ENCODE data around the gene CFAP53. TPM values are rescaled to one million over a fixed set of nuclear protein-coding genes. Genes with fewer than 3 reads are reported as not detected.

Gene CFAP53
- total and polyA plus RNA-seq, 8 donors = 0.20 to 6.3 (median 3.5) TPM

- peaks cover 41 to 80% of the 10 kb centered on the region in 2 donors for H3K27me3 ChIP-seq
- intact Hi-C loops (cut with DNase I) = no loop called here
Measured at GRCh38 chr18:50196261-50196660, 70.0 kb downstream of the CFAP53 start.

GRCh38 chr18:50195689-50196088 is 70.6 kb downstream of the CFAP53 start:
- H3K4me3 ChIP-seq = no peak overlapping the region
- no peak for TF ChIP-seq CTCF (IDR thresholded peaks at IDR 0.05)
- peak; percentile 5 for ATAC-seq
- peaks cover 0 to 7% of the 10 kb centered on the region in 2 donors for H3K4me1 ChIP-seq
- no peak for DNase-seq
- no peaks in the 10 kb centered on the region for H3K36me3 ChIP-seq
- H3K9me3 ChIP-seq = peaks cover 0 to 2% of the 10 kb centered on the region in 2 donors
- intact Hi-C loops (cut with DNase I) = no loop called here
- H3K27ac ChIP-seq = no peak overlapping the region
- H3K27me3 ChIP-seq = peaks cover 41 to 85% of the 10 kb centered on the region in 2 donors

More at GRCh38 chr18:50196261-50196660, 70.0 kb downstream of the CFAP53 start:
- no peak for TF ChIP-seq CTCF (IDR thresholded peaks at IDR 0.05)
- DNase-seq (no peak), ATAC-seq (no peak)
- peaks cover 0 to 7% of the 10 kb centered on the region in 2 donors for H3K4me1 ChIP-seq
- peaks cover 0 to 3% of the 10 kb centered on the region in 2 donors for H3K9me3 ChIP-seq
- H3K4me3 ChIP-seq = no peak overlapping the region
- no peaks in the 10 kb centered on the region for H3K36me3 ChIP-seq
- H3K27ac ChIP-seq = no peak overlapping the region

- ATAC-seq (peak; percentile 95), DNase-seq (peak in 3 of 4 donors; percentile 72 to 91 (median 73))
- H3K4me3 ChIP-seq = peak within 1 kb of the TSS; percentile 38 to 42
- H3K27ac ChIP-seq = peak within 1 kb of the TSS in 1 of 2 donors; percentile 60
- TF ChIP-seq CTCF (IDR thresholded peaks at IDR 0.05) = peak; percentile 25 to 32
- intact Hi-C loops (cut with DNase I) = no loop called here
- H3K9me3 ChIP-seq = no peaks in the 10 kb centered on the region
- peaks cover 41 to 91% of the 10 kb centered on the region in 2 donors for H3K27me3 ChIP-seq
- H3K36me3 ChIP-seq = no peaks in the 10 kb centered on the region
- H3K4me1 ChIP-seq = peaks cover 0 to 7% of the 10 kb centered on the region in 2 donors
Measured at GRCh38 chr18:50194631-50195532, 71.4 kb downstream of the CFAP53 start, which contains the start of gene MYO5B. Gene MYO5B, minus strand, starts transcription at chr18:50195147. Its CDS starts 354 bp downstream, at chr18:50194793.

GRCh38 chr18:50193796-50194630 is 72.3 kb downstream of the CFAP53 start:
- Histone ChIP-seq H3K4me1 (peaks cover 0 to 7% of the 10 kb centered on the region in 2 donors), H3K27ac (peak overlapping the region in 1 of 2 donors; percentile 60), H3K36me3 (no peaks in the 10 kb centered on the region), H3K9me3 (no peaks in the 10 kb centered on the region), H3K4me3 (peak overlapping the region; percentile 38 to 42), H3K27me3 (peaks cover 41 to 91% of the 10 kb centered on the region in 2 donors)
- no peak for TF ChIP-seq CTCF (IDR thresholded peaks at IDR 0.05)
- intact Hi-C loops (cut with DNase I) = no loop called here
- ATAC-seq (peak; percentile 18), DNase-seq (peak in 1 of 4 donors; percentile 80)
